Measurements from ENCODE around the gene FAM234A.
"Not testable (repeated sequence)": the region's sequence is repeated elsewhere in the genome, so short reads cannot be mapped to it uniquely, and the experiment has no call there.

FAM234A gene

GRCh38 chr16:263182-263774 is 28.7 kb downstream of the FAM234A start:
- H3K4me3 ChIP-seq (ENCODE audit: low read length in 2 of 2): no peak overlapping the region
- no peaks in the 10 kb centered on the region for H3K27me3 ChIP-seq (ENCODE audit: control insufficient read depth in 2 of 2, insufficient read depth in 2 of 2, low read length in 2 of 2)
- H3K4me1 ChIP-seq (ENCODE audit: control insufficient read depth in 2 of 2, insufficient read depth in 2 of 2, low read length in 2 of 2): peaks cover 5 to 26% of the 10 kb centered on the region in 2 donors
- no peak overlapping the region for H3K9ac ChIP-seq (ENCODE audit: low read depth in 1 of 2, low read length in 2 of 2)
- H3K9me3 ChIP-seq (ENCODE audit: control insufficient read depth in 2 of 2, low read length in 2 of 2): no peaks in the 10 kb centered on the region
- H3K27ac ChIP-seq (ENCODE audit: low read depth in 2 of 2, low read length in 2 of 2): no peak overlapping the region
- peaks cover 38 to 54% of the 10 kb centered on the region in 2 donors for H3K36me3 ChIP-seq (ENCODE audit: control insufficient read depth in 2 of 2, insufficient read depth in 2 of 2, low read length in 2 of 2)

DNA sequence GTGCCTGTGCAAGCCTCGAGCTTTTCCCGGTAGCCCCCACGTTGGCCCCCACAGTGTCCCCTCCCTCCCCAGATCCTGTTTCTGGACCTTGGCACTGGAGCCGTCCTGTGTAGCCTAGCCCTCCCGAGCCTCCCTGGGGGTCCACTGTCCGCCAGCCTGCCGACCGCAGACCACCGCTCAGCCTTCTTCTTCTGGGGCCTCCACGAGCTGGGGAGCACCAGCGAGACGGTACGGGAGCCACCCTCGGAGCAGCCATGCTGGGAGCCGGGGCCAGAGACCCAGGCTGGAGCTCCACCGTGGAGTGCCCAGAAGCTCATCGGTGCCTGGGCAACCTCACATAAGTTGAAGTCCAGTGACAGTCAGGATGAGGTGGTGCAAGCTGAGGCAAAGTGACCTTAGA is 29.3 kb downstream of the FAM234A start:
- H3K4me3 ChIP-seq (ENCODE audit: low read length in 2 of 2): no peak overlapping the region
- no peaks in the 10 kb centered on the region for H3K9me3 ChIP-seq (ENCODE audit: control insufficient read depth in 2 of 2, low read length in 2 of 2)
- H3K27me3 ChIP-seq (ENCODE audit: control insufficient read depth in 2 of 2, insufficient read depth in 2 of 2, low read length in 2 of 2): no peaks in the 10 kb centered on the region
- H3K4me1 ChIP-seq (ENCODE audit: control insufficient read depth in 2 of 2, insufficient read depth in 2 of 2, low read length in 2 of 2): peaks cover 10 to 33% of the 10 kb centered on the region in 2 donors
- H3K9ac ChIP-seq (ENCODE audit: low read depth in 1 of 2, low read length in 2 of 2): no peak overlapping the region
- H3K27ac ChIP-seq (ENCODE audit: low read depth in 2 of 2, low read length in 2 of 2): no peak overlapping the region
- H3K36me3 ChIP-seq (ENCODE audit: control insufficient read depth in 2 of 2, insufficient read depth in 2 of 2, low read length in 2 of 2): peaks cover 38 to 54% of the 10 kb centered on the region in 2 donors

DNA sequence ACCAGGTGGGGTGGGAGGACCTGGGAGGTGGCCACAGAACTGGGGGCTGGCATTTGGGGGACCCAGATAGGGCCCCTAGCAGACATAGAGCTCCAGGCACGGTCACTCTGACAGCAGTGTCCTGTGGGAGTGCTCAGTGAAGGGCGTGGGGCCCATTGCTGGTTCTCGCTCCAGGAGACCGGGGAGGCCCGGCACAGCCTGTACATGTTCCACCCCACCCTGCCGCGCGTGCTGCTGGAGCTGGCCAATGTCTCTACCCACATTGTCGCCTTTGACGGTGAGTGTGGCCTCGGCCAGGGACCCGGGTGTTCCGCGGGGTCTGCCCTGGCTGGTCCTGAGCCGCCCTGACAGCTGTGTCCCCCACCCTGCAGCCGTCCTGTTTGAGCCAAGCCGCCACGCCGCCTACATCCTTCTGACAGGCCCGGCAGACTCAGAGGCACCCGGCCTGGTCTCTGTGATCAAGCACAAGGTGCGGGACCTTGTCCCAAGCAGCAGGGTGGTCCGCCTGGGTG is 29.9 kb downstream of the FAM234A start:
- Histone ChIP-seq H3K27ac (ENCODE audit: low read depth in 2 of 2, low read length in 2 of 2) (no peak overlapping the region), H3K4me1 (ENCODE audit: control insufficient read depth in 2 of 2, insufficient read depth in 2 of 2, low read length in 2 of 2) (peaks cover 10 to 35% of the 10 kb centered on the region in 2 donors), H3K36me3 (ENCODE audit: control insufficient read depth in 2 of 2, insufficient read depth in 2 of 2, low read length in 2 of 2) (peaks cover 34 to 48% of the 10 kb centered on the region in 2 donors), H3K27me3 (ENCODE audit: control insufficient read depth in 2 of 2, insufficient read depth in 2 of 2, low read length in 2 of 2) (no peaks in the 10 kb centered on the region), H3K9ac (ENCODE audit: low read depth in 1 of 2, low read length in 2 of 2) (no peak overlapping the region), H3K4me3 (ENCODE audit: low read length in 2 of 2) (no peak overlapping the region), H3K9me3 (ENCODE audit: control insufficient read depth in 2 of 2, low read length in 2 of 2) (no peaks in the 10 kb centered on the region)

DNA sequence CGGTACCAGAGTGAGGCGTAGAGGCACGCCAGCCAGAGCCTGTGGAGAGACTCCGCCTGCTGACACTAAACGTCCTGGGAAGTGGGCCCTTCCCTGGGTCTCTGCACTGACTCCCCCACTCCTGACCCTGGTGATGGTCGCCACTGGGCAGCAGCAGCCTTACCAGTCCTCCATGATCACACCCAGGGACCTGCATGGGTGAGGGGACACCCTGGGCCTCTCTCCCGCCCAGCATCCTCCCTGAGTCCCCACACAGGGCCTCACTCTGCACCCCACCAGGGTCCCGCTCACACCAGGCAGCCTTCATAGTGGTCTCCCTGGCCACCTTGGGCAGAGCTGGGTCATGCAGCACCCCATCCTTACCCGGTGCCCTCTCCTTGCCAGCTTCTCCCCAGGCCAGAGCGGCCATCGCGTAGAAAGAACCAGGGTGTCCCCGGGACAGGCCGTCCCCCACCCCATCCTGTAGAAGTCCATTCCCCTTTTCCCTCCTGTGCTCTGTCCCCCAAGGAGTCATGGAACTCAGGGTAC is 30.4 kb downstream of the FAM234A start:
- Histone ChIP-seq H3K9ac (ENCODE audit: low read depth in 1 of 2, low read length in 2 of 2) (no peak overlapping the region), H3K36me3 (ENCODE audit: control insufficient read depth in 2 of 2, insufficient read depth in 2 of 2, low read length in 2 of 2) (peaks cover 30 to 42% of the 10 kb centered on the region in 2 donors), H3K9me3 (ENCODE audit: control insufficient read depth in 2 of 2, low read length in 2 of 2) (no peaks in the 10 kb centered on the region), H3K4me3 (ENCODE audit: low read length in 2 of 2) (no peak overlapping the region), H3K4me1 (ENCODE audit: control insufficient read depth in 2 of 2, insufficient read depth in 2 of 2, low read length in 2 of 2) (peaks cover 10 to 35% of the 10 kb centered on the region in 2 donors), H3K27ac (ENCODE audit: low read depth in 2 of 2, low read length in 2 of 2) (no peak overlapping the region), H3K27me3 (ENCODE audit: control insufficient read depth in 2 of 2, insufficient read depth in 2 of 2, low read length in 2 of 2) (no peaks in the 10 kb centered on the region)

DNA sequence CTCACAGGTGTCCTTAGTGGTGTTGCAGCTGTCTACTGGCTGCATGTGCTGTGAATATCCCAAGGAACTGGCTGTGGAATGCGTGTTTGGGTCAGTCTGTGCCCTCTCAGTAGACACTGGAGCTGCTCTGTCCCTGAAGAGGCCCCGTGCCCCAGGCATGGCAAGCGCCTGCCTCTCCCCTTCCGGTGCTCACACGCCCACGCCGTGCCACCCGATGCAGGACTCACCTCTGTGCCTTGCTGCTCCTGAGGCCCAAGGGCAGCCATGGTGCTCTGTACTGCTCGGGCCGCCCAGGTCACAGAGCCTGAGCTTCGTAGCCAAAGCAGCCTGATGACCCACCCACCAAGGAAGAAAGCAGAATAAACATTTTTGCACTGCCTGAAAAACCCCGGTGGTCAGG is 31.1 kb downstream of the FAM234A start:
- H3K9me3 ChIP-seq (ENCODE audit: control insufficient read depth in 2 of 2, low read length in 2 of 2): no peaks in the 10 kb centered on the region
- peak overlapping the region; percentile 9 to 29 for H3K27ac ChIP-seq (ENCODE audit: low read depth in 2 of 2, low read length in 2 of 2)
- H3K27me3 ChIP-seq (ENCODE audit: control insufficient read depth in 2 of 2, insufficient read depth in 2 of 2, low read length in 2 of 2): no peaks in the 10 kb centered on the region
- no peak overlapping the region for H3K9ac ChIP-seq (ENCODE audit: low read depth in 1 of 2, low read length in 2 of 2)
- peaks cover 10 to 35% of the 10 kb centered on the region in 2 donors for H3K4me1 ChIP-seq (ENCODE audit: control insufficient read depth in 2 of 2, insufficient read depth in 2 of 2, low read length in 2 of 2)
- H3K4me3 ChIP-seq (ENCODE audit: low read length in 2 of 2): no peak overlapping the region
- H3K36me3 ChIP-seq (ENCODE audit: control insufficient read depth in 2 of 2, insufficient read depth in 2 of 2, low read length in 2 of 2): peaks cover 23 to 36% of the 10 kb centered on the region in 2 donors

DNA sequence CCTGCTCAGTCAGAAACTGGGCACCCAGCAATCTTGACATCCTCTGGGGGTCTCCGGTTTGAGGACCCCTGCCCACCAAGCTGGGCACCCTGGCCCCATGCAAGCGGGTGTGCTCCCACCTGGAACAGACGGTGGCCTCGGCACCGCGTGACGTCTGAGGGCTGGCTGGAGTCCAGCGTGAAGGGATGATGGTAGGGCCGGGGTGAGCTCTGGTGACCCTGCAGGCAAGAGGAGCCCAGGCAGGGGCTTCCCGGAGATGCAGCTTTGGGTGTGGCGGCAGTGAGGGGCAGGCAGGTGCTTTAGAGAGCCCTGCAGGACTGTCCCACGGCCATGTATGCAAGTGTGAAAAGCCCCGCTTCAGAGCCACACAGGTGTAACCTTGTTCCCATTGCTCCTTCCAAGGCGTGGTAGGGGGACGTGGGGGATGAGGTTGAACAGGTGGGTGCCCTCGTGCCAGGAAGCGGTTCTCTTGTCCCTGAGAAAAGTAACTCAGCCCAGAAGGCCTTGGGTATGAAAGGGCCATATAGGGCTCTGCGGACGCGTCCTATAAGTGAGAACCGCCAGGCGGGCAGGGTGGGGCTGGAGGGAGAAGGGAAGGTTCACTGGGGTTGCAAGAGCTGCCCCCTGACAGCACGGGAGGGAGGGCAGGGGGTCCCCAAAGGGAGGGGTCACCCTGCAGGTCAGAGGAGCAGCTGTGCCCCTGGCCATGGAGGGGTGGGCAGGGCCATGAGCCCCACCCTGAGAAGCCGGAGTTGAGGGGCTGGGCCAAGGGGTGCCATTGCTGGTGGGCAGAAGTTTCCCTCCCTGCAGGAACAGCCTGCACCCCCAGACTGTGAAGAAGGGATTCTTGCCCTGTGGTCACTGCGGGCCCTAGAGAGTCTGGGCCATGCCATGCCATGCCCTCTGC is 31.9 kb downstream of the FAM234A start:
- Histone ChIP-seq H3K4me3 (ENCODE audit: low read length in 2 of 2) (no peak overlapping the region), H3K27me3 (ENCODE audit: control insufficient read depth in 2 of 2, insufficient read depth in 2 of 2, low read length in 2 of 2) (no peaks in the 10 kb centered on the region), H3K27ac (ENCODE audit: low read depth in 2 of 2, low read length in 2 of 2) (peak overlapping the region in 1 of 2 donors; percentile 29), H3K9ac (ENCODE audit: low read depth in 1 of 2, low read length in 2 of 2) (no peak overlapping the region), H3K36me3 (ENCODE audit: control insufficient read depth in 2 of 2, insufficient read depth in 2 of 2, low read length in 2 of 2) (peaks cover 20 to 28% of the 10 kb centered on the region in 2 donors), H3K9me3 (ENCODE audit: control insufficient read depth in 2 of 2, low read length in 2 of 2) (no peaks in the 10 kb centered on the region), H3K4me1 (ENCODE audit: control insufficient read depth in 2 of 2, insufficient read depth in 2 of 2, low read length in 2 of 2) (peaks cover 10 to 35% of the 10 kb centered on the region in 2 donors)

DNA sequence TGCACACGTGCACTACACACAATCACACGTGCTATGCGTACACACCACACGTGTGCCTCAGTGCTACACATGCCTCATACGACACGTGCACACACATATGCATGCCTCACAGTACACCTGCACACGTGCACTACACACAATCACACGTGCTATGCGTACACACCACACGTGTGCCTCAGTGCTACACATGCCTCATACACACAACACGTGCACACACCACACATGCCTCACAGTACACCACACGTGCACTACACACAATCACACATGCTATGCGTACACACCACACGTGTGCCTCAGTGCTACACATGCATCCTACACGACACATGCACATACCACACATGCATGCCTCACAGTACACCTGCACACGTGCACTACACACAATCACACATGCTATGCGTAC is 32.9 kb downstream of the FAM234A start:
- not testable (repeated sequence) for H3K9ac ChIP-seq (ENCODE audit: low read depth in 1 of 2, low read length in 2 of 2); H3K9me3 ChIP-seq (ENCODE audit: control insufficient read depth in 2 of 2, low read length in 2 of 2); H3K27me3 ChIP-seq (ENCODE audit: control insufficient read depth in 2 of 2, insufficient read depth in 2 of 2, low read length in 2 of 2)
- Histone ChIP-seq H3K4me1 (ENCODE audit: control insufficient read depth in 2 of 2, insufficient read depth in 2 of 2, low read length in 2 of 2) (peaks cover 10 to 35% of the 10 kb centered on the region in 2 donors), H3K4me3 (ENCODE audit: low read length in 2 of 2) (peak overlapping the region in 1 of 2 donors; percentile 50), H3K27ac (ENCODE audit: low read depth in 2 of 2, low read length in 2 of 2) (peak overlapping the region in 1 of 2 donors; percentile 35), H3K36me3 (ENCODE audit: control insufficient read depth in 2 of 2, insufficient read depth in 2 of 2, low read length in 2 of 2) (peaks cover 10 to 18% of the 10 kb centered on the region in 2 donors)

DNA sequence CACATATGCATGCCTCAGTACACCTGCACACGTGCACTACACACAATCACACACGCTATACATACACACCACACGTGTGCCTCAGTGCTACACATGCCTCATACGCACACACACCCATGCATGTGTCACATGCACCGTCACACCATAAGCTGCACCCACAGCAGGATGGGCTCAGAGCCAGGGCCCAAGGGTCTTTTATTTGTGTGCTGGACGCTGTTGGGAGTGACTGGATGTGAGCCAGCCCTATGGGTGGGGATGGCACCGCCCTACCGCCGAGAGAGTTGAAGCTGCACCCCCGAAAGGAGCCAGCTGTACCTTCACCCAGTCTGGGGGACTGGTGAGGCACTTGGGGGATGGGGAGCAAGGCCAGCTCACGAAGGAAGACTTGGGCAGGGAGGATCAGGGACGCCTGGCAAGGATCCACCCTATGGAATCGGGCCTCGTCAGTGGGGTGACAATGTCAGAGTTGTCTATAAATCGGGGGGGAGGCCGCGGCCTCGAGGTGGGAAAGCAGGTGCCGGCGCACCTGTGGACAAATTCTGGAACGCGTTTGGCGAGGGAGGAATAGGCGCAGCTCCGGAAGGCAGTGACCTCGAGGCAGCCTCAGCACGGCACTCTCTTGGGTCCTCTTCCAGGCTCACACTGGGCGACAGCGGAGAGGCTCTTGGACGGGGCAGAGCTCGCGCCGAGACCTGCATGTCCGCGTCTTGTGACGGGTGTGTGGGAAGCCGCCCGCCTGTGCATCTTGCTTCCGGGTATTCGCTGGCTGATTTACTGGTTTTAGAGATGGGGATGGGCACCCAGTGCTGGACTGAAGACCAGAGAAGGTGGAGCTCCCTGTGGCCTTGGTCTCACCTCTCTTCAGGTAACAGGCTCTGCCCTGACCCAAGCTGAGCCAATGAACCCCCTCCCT is 33.8 kb downstream of the FAM234A start:
- H3K9ac ChIP-seq (ENCODE audit: low read depth in 1 of 2, low read length in 2 of 2): peak overlapping the region; percentile 41 to 53
- no peaks in the 10 kb centered on the region for H3K9me3 ChIP-seq (ENCODE audit: control insufficient read depth in 2 of 2, low read length in 2 of 2)
- H3K4me3 ChIP-seq (ENCODE audit: low read length in 2 of 2): peak overlapping the region; percentile 44 to 50
- peaks cover 10 to 17% of the 10 kb centered on the region in 2 donors for H3K36me3 ChIP-seq (ENCODE audit: control insufficient read depth in 2 of 2, insufficient read depth in 2 of 2, low read length in 2 of 2)
- H3K4me1 ChIP-seq (ENCODE audit: control insufficient read depth in 2 of 2, insufficient read depth in 2 of 2, low read length in 2 of 2): peaks cover 10 to 38% of the 10 kb centered on the region in 2 donors
- H3K27me3 ChIP-seq (ENCODE audit: control insufficient read depth in 2 of 2, insufficient read depth in 2 of 2, low read length in 2 of 2): no peaks in the 10 kb centered on the region
- H3K27ac ChIP-seq (ENCODE audit: low read depth in 2 of 2, low read length in 2 of 2): peak overlapping the region; percentile 80 to 84

GRCh38 chr16:269061-269796 is 34.6 kb downstream of the FAM234A start:
- Histone ChIP-seq H3K4me3 (ENCODE audit: low read length in 2 of 2) (peak overlapping the region in 1 of 2 donors; percentile 44), H3K27me3 (ENCODE audit: control insufficient read depth in 2 of 2, insufficient read depth in 2 of 2, low read length in 2 of 2) (peaks cover 0 to under 1% of the 10 kb centered on the region in 2 donors), H3K9me3 (ENCODE audit: control insufficient read depth in 2 of 2, low read length in 2 of 2) (no peaks in the 10 kb centered on the region), H3K36me3 (ENCODE audit: control insufficient read depth in 2 of 2, insufficient read depth in 2 of 2, low read length in 2 of 2) (peaks cover 2 to 10% of the 10 kb centered on the region in 2 donors), H3K9ac (ENCODE audit: low read depth in 1 of 2, low read length in 2 of 2) (peak overlapping the region; percentile 41 to 53), H3K27ac (ENCODE audit: low read depth in 2 of 2, low read length in 2 of 2) (peak overlapping the region in 1 of 2 donors; percentile 84), H3K4me1 (ENCODE audit: control insufficient read depth in 2 of 2, insufficient read depth in 2 of 2, low read length in 2 of 2) (peaks cover 13 to 39% of the 10 kb centered on the region in 2 donors)
